K562 (cell line): ENCODE data around the gene PYHIN1. TPM values are rescaled to one million over a fixed set of nuclear protein-coding genes. Genes with fewer than 3 reads are reported as not detected.

Experiments
- ATAC-seq: fragments of 200-7000 bp; cut with Tn5 transposase; 3 replicates; pipeline ENCODE4 v1.9.1; 2020; ENCODE audit warnings: moderate library complexity
- BruUV-seq: library from RNA; stranded (reverse); fragments of 400-500 nt; replicated peaks from 2 replicates; lab custom pipeline; 2021; lab: Mats Ljungman, UMichigan
- CTCF ChIA-PET: fragments of 300-600 bp; formaldehyde crosslinking; extraction: SDS; loops from one replicate; lab custom pipeline; 2021; ENCODE audit warnings: low intra/inter-chr PET ratio; lab: Yijun Ruan, JAX
- POLR2A ChIA-PET: fragments of 300-600, 350-650 bp; sonication (Branson Sonifier 250); formaldehyde crosslinking; extraction: SDS; loops from one replicate; lab custom pipeline; 2021; ENCODE audit warnings: antibody characterized with exemption, inconsistent platforms; lab: Yijun Ruan, JAX
- DNase-seq, 4 experiments: peaks; one replicate each; pipeline versions ENCODE4 v3.0.0 to v3.0.0-alpha.2; 2011 to 2018; ENCODE audit warnings: low spot score in 3 of 4, mixed read lengths in 3 of 4; ENCODE audit errors: extremely low read depth in 1 of 4
- FAIRE-seq: peaks from 2 replicates; lab custom pipeline; 2011; peaks lifted over from hg19 to GRCh38; lab: Jason Lieb, UNC
- H2AFZ ChIP-seq: 2 replicates; pipeline ENCODE4 v1.6.0; 2011; ENCODE audit warnings: low read depth, low read length, control low read depth, inconsistent platforms
- H3K27ac ChIP-seq: fragments of 200-600 bp; 3 replicates; pipeline ENCODE4 v1.8.0; 2011; ENCODE audit warnings: low read depth, mild to moderate bottlenecking, control low read depth, inconsistent platforms, low read length, moderate library complexity, mixed read lengths; ENCODE audit errors: extremely low read depth
- H3K27me3 ChIP-seq, 2 experiments: fragments of 300-600 bp in 1 of 2; 2 replicates in 1 of 2; 3 replicates in 1 of 2; pipeline versions ENCODE4 v1.6.0 to v1.8.0; 2011; ENCODE audit warnings: inconsistent platforms in 2 of 2, low read length in 2 of 2, mild to moderate bottlenecking in 1 of 2, mixed read lengths in 1 of 2, moderate library complexity in 1 of 2; ENCODE audit not compliant: control insufficient read depth in 2 of 2, insufficient read depth in 2 of 2
- H3K36me3 ChIP-seq: fragments of 300-600 bp; 3 replicates; pipeline ENCODE4 v1.8.0; 2011; ENCODE audit warnings: mild to moderate bottlenecking, low read length, inconsistent platforms; ENCODE audit not compliant: control insufficient read depth, insufficient read depth
- H3K4me1 ChIP-seq, 2 experiments: fragments of 200-600 bp in 1 of 2; replicated peaks in 1 of 2; 2 replicates in 1 of 2; 3 replicates in 1 of 2; pipeline versions ENCODE4 v1.5.1 to v1.8.0; 2011; ENCODE audit warnings: inconsistent platforms in 2 of 2, low read length in 2 of 2, mild to moderate bottlenecking in 1 of 2, mixed read lengths in 1 of 2, moderate library complexity in 1 of 2; ENCODE audit not compliant: control insufficient read depth in 2 of 2, insufficient read depth in 2 of 2
- H3K4me2 ChIP-seq: 2 replicates; pipeline ENCODE4 v1.6.1; 2011; ENCODE audit warnings: low read length, control low read depth, inconsistent platforms, mixed read lengths; ENCODE audit not compliant: insufficient read depth
- H3K4me3 ChIP-seq: fragments of 200-600 bp; sonication (generic), shearing (Covaris generic); 2 replicates; pipeline ENCODE4 v1.5.1; 2016; ENCODE audit warnings: control low read depth, inconsistent platforms
- H3K79me2 ChIP-seq: fragments of 200-600 bp; 3 replicates; pipeline ENCODE4 v1.8.0; 2011; ENCODE audit warnings: low read length, inconsistent platforms; ENCODE audit not compliant: control insufficient read depth, insufficient read depth
- H3K9ac ChIP-seq, 2 experiments: 2 replicates each; pipeline versions ENCODE4 v1.6.0 to v1.6.1; 2011; ENCODE audit warnings: low read depth in 2 of 2, low read length in 2 of 2, control low read depth in 1 of 2, inconsistent platforms in 1 of 2, mild to moderate bottlenecking in 1 of 2, mixed read lengths in 1 of 2; ENCODE audit not compliant: insufficient read depth in 1 of 2
- H3K9me1 ChIP-seq: one replicate; pipeline ENCODE4 v1.6.0; 2011; ENCODE audit warnings: inconsistent platforms, mild to moderate bottlenecking, low read length, moderate library complexity; ENCODE audit not compliant: control insufficient read depth, insufficient read depth
- H3K9me3 ChIP-seq: replicated peaks from 2 replicates; pipeline ENCODE4 v1.5.1; 2011; ENCODE audit warnings: low read depth, low read length, inconsistent platforms; ENCODE audit not compliant: control insufficient read depth, insufficient read depth
- H4K20me1 ChIP-seq: replicated peaks from 2 replicates; pipeline ENCODE4 v1.6.1; 2011; ENCODE audit warnings: low read length, inconsistent platforms, mixed read lengths; ENCODE audit not compliant: control insufficient read depth, insufficient read depth
- HCFC1 ChIP-seq: IDR thresholded peaks from 2 replicates; pipeline ENCODE4 v1.6.1; 2012; ENCODE audit warnings: low read depth, low read length, improper control_type of control experiment
- HDAC1 ChIP-seq, 2 experiments: fragments of 450-650 bp; IDR thresholded peaks; 2 replicates each; pipeline ENCODE4 v1.6.1; 2016 to 2017; ENCODE audit warnings: inconsistent platforms in 1 of 2, mild to moderate bottlenecking in 1 of 2, moderate library complexity in 1 of 2
- PHB ChIP-seq: fragments of 250-450 bp; sonication (Bioruptor Pico); IDR thresholded peaks from 2 replicates; pipeline ENCODE4 v1.5.0; 2021
- RAD51 ChIP-seq: fragments of 450-650 bp; IDR thresholded peaks from 2 replicates; pipeline ENCODE4 v1.7.1; 2016; ENCODE audit warnings: low read depth, mild to moderate bottlenecking, borderline replicate concordance
- RBM39 ChIP-seq: fragments of 200-400 bp; formaldehyde crosslinking; optimal IDR thresholded peaks from 2 replicates; pipeline ENCODE3; 2018; ENCODE audit warnings: low read depth, low read length
- SMAD1 ChIP-seq: fragments of 150-350 bp; IDR thresholded peaks from 2 replicates; pipeline ENCODE4 v1.6.1; 2014; ENCODE audit warnings: low read length, low read depth; ENCODE audit not compliant: partially characterized antibody
- SRSF7 ChIP-seq: fragments of 200-400 bp; formaldehyde crosslinking; optimal IDR thresholded peaks from 2 replicates; pipeline ENCODE3; 2017; ENCODE audit warnings: mild to moderate bottlenecking, low read depth, low read length
- ZNF134 ChIP-seq: fragments of 250-450 bp; sonication (Bioruptor Pico); conservative IDR thresholded peaks from 2 replicates; pipeline ENCODE4 v1.4.0; 2020
- ZNF79 ChIP-seq: fragments of 250-450 bp; sonication (Bioruptor Pico); IDR thresholded peaks from 2 replicates; pipeline ENCODE4 v1.4.0; 2020; ENCODE audit warnings: low read depth, mild to moderate bottlenecking, moderate library complexity
- WGBS: fragments of 100-300 bp; shearing (Covaris generic); methylation state at CpG from one replicate; pipeline ENCODE4 v1.1.6; 2016; ENCODE audit warnings: low coverage, mixed read lengths; ENCODE audit not compliant: insufficient coverage; ENCODE audit errors: missing lambda C conversion rate; 5-methylcytosine and 5-hydroxymethylcytosine counted together
- in situ Hi-C: fragments of 300-500 bp; cut with MboI; formaldehyde crosslinking; loops from 4 replicates; pipeline ENCODE4 v1.15.0; 2018; ENCODE audit warnings: inconsistent platforms, mixed read lengths
- intact Hi-C: fragments of 100-400 bp; cut with micrococcal nuclease; formaldehyde crosslinking; loops from 2 replicates; pipeline ENCODE4 v1.14.2; 2022
- polyA plus RNA-seq, 8 experiments: library from polyadenylated mRNA; depleted of rRNA in 4 of 8; stranded (reverse) in 5 of 8; unstranded in 3 of 8; fragments of >200 nt; fragmentation: Nextera tagmentation in 2 of 8; fragmentation: Illumina TruSeq in 1 of 8; extraction: Ambion mirVana in 2 of 8; extraction: Trizol in 1 of 8; gene quantifications; 2 replicates each; pipeline versions ENCODE4 v1.2.1 to v1.2.3, GENCODE V29; 2011 to 2014; ENCODE audit warnings: inconsistent platforms in 1 of 8, missing spikeins in 1 of 8
- total RNA-seq, 7 experiments: library from RNA; depleted of rRNA in 6 of 7; stranded (reverse); fragments of >200 nt in 6 of 7; fragmentation: Illumina TruSeq in 2 of 7; extraction: Trizol in 2 of 7; gene quantifications; 2 replicates each; pipeline versions ENCODE4 v1.2.1 to v1.2.3, GENCODE V29; 2011 to 2021; ENCODE audit warnings: low replicate concordance in 1 of 7
- TF ChIP-seq, protein P1 (sequence below): sonication (generic); formaldehyde crosslinking; IDR thresholded peaks from 2 replicates; pipeline ENCODE4 v1.8.1; 2022; ENCODE audit warnings: missing genetic modification reagents
- TF ChIP-seq, protein P2 (sequence below): fragments of 450-650 bp; formaldehyde crosslinking; IDR thresholded peaks from 2 replicates; pipeline ENCODE4 v1.4.0; 2022; ENCODE audit warnings: mild to moderate bottlenecking, moderate library complexity
- TF ChIP-seq, protein P3 (sequence below): sonication (generic); formaldehyde crosslinking; IDR thresholded peaks from 2 replicates; pipeline ENCODE4 v1.8.1; 2023; ENCODE audit warnings: mild to moderate bottlenecking, missing genetic modification reagents

The PYHIN1 gene
- total and polyA plus RNA-seq, 9 of the 15 experiments (the other 6 are each of a cell fraction or from before 2014, with no cell fraction given), result not detected

DNA sequence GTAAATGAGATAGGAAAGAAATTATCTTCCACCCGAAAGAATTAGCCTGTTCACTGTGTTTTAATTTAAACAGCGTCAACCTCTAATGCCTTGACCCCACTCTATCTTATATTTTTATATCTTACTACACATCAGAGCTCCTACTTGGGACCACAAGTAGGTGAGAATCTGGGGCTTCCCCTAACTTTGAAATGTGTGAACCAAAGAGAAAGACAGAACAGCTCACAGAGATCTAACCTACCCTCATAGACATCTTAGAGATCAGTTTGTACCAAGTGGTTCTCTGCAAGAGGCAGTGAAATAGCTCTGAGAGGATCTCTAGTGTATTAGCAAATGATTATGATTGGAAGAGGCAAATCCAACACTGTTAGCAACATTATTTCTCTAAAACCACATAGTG lies 47.4 kb downstream of the PYHIN1 start:
- WGBS, result 0% methylated on average over 2 of the region's 2 CpGs
- ATAC-seq (no peak), FAIRE-seq (no peak)
- CTCF ChIA-PET, result no interaction called here
- no peaks in the 10 kb centered on the region for H3K9me3 ChIP-seq
- H3K79me2 ChIP-seq, result no peaks in the 10 kb centered on the region
- H3K36me3 ChIP-seq, result no peaks in the 10 kb centered on the region
- H4K20me1 ChIP-seq, result no peaks in the 10 kb centered on the region
- BruUV-seq, result no TSS peak
- H3K9me1 ChIP-seq, result no peaks in the 10 kb centered on the region
- no peak overlapping the region for H3K9ac ChIP-seq
- H3K4me2 ChIP-seq, result no peak overlapping the region
- intact Hi-C loops, result no loop called here
- no peaks in the 10 kb centered on the region for H3K27me3 ChIP-seq
- TF ChIP-seq SMAD1 (no peak), ZNF79 (CRISPR knock-in tag) (no peak), HDAC1 (IDR thresholded peaks at IDR 0.05) (no peak), RAD51 (no peak), RBM39 (no peak), ZNF134 (CRISPR knock-in tag) (no peak), PHB (CRISPR knock-in tag) (no peak), HCFC1 (no peak), SRSF7 (no peak)
- TF ChIP-seq, protein P1, sequence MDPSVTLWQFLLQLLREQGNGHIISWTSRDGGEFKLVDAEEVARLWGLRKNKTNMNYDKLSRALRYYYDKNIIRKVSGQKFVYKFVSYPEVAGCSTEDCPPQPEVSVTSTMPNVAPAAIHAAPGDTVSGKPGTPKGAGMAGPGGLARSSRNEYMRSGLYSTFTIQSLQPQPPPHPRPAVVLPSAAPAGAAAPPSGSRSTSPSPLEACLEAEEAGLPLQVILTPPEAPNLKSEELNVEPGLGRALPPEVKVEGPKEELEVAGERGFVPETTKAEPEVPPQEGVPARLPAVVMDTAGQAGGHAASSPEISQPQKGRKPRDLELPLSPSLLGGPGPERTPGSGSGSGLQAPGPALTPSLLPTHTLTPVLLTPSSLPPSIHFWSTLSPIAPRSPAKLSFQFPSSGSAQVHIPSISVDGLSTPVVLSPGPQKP (CRISPR knock-in tag), result no peak
- TF ChIP-seq, protein P2, sequence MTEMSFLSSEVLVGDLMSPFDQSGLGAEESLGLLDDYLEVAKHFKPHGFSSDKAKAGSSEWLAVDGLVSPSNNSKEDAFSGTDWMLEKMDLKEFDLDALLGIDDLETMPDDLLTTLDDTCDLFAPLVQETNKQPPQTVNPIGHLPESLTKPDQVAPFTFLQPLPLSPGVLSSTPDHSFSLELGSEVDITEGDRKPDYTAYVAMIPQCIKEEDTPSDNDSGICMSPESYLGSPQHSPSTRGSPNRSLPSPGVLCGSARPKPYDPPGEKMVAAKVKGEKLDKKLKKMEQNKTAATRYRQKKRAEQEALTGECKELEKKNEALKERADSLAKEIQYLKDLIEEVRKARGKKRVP (CRISPR knock-in tag), result no peak
- TF ChIP-seq, protein P3, sequence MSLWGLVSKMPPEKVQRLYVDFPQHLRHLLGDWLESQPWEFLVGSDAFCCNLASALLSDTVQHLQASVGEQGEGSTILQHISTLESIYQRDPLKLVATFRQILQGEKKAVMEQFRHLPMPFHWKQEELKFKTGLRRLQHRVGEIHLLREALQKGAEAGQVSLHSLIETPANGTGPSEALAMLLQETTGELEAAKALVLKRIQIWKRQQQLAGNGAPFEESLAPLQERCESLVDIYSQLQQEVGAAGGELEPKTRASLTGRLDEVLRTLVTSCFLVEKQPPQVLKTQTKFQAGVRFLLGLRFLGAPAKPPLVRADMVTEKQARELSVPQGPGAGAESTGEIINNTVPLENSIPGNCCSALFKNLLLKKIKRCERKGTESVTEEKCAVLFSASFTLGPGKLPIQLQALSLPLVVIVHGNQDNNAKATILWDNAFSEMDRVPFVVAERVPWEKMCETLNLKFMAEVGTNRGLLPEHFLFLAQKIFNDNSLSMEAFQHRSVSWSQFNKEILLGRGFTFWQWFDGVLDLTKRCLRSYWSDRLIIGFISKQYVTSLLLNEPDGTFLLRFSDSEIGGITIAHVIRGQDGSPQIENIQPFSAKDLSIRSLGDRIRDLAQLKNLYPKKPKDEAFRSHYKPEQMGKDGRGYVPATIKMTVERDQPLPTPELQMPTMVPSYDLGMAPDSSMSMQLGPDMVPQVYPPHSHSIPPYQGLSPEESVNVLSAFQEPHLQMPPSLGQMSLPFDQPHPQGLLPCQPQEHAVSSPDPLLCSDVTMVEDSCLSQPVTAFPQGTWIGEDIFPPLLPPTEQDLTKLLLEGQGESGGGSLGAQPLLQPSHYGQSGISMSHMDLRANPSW (CRISPR knock-in tag), result no peak
- TF ChIP-seq, all 486 proteins: peak for 0
- POLR2A ChIA-PET, result no interaction called here
- in situ Hi-C loops, result no loop called here
- no peak overlapping the region for H3K27ac ChIP-seq
- H3K4me1 ChIP-seq, result no peaks in the 10 kb centered on the region
- no peak overlapping the region for H3K4me3 ChIP-seq
- no peak for DNase-seq
- no peak overlapping the region for H2AFZ ChIP-seq
